Forelimb muscle (tissue), 1 donor: ENCODE results near the gene MOB3C. TPM values are rescaled to one million over a fixed set of nuclear protein-coding genes. Genes with fewer than 3 reads are reported as not detected.

Experiments
- DNase-seq: peaks from one replicate; pipeline ENCODE4 v3.0.0-alpha.2; 2013; ENCODE audit warnings: low read depth
- polyA plus RNA-seq: library from polyadenylated mRNA; unstranded; fragments of 120-200 nt; gene quantifications from one replicate; pipeline ENCODE4 v1.2.1, GENCODE V29; 2013; ENCODE audit not compliant: insufficient read length

MOB3C gene
- polyA plus RNA-seq, 1 donor = 12.0 TPM

DNA sequence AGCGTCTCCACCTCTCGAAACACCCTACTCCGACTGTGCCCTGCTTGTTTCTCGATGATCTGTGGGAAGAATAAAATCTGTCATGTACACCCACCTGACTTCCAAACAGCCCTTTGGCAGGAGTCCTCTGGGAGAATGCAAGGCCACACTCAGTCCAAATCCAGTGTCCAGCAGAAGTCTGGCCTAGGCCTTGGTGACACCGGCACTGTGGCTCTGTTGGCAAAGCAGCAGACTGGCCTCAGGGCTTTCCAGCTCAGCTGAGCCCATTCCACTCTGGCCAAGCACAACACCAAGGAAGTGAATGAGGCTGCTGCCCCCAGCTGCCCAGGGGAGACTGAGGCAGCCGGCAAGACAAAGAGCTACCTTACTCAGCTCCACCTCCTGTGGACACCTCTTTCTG, 40.0 kb downstream of the MOB3C start:
- no peak for DNase-seq

DNA sequence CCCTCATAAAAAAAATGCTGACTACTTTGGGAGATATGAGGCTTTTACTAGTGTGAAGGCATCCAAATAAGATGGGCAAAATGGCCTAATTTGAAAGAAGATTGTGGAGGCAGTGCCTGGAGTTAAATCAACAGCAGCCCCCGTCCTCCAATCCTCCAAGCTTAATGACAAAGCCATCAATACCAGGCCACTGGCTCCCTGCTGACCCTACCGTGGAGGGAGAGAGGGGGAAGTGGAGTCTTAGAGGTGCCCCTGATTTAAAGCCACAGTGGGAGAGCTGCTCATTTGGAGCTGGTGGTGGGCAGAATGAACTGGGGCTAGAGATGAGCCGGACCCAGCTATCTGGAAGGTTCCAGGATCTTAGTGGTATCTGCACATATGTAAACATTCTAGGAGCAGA, 40.8 kb downstream of the MOB3C start:
- no peak for DNase-seq

DNA sequence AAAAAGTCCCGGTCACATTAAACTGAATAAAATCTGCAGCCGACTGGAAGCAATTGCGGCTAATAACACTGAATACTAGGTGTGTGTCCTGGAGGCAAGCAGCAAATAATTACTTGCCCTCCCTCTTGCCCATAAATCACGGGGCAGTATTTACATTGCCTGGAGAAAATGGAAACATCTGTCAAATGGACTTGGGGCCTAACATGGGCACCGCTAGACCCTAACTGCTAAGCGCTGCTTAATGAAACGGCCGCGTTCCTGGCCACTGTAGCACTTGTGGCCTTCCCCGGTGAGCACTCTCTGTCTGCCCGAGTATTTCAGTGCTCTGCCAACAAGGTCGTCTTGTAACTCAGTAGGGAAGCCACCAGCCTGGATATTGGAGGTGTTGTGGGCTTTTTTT, 41.3 kb downstream of the MOB3C start:
- DNase-seq = no peak

DNA sequence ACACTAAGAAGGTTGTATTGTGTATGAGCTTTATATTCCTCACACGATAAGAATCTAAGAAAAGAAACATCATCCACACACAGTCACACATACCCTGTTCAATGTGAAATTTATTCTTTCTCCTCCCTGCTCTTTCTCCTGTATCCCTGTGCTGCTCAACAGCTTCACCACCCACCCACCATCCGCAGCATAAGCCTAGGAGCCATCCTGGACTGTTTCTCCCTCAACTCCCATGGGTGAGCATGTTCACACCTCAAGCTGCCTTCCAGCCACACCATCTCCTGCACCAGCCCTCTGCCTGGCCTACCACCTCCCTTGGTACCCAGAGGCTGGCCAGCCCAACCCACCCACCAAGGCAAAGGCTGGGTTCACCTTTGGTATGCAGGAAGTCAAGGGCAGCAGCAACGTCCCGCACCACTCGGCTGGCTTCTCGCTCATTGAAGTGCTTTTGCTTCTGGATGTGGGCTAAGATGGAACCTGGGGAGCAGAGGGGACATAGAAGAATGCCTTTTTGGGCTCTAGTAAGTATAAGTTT, 44.9 kb downstream of the MOB3C start:
- no peak for DNase-seq

DNA sequence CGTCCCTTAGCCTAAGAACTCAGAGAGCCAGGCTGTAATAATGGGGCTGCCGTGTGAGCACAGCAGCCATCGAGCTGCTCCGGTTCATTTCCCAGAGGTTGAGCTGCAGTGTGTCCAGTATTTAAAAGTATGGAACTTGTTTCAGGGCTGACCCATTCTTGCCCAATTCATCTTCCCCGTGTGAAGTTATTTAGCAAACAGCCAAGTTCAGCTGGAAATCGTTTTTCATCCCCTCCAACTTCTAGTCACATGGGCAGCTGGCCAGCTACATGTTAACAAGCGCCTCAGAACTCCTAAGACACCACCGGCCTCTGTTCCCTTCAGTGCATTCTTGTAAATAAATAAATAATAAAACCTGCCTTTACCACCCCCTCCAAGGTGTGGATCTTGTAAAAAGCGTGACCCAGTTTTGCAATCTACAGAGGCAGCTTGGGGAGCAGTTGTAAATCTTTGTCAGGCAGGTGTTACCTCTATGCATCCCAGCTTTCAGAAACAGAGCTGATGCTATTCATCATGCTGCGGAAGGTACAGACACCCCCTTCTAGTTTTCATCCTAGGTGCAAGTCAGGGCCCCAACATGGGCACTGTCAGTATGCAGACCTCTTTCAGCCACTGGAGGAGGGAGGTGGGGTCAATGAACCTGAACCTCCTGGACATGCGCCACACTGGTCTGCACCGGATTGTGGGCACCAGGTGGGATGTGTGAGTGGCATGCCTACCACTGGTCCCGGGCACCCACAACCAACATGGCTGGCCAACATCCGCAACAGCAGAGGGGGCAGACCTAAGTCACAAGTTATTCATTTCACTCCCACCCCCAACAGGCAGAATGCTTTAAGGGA, 46.5 kb downstream of the MOB3C start:
- DNase-seq = no peak

- no peak for DNase-seq
These were observed 47.5 kb downstream of the MOB3C start for GRCh38 chr1:46569116-46569515.

GRCh38 chr1:46568461-46568891, 48.1 kb downstream of the MOB3C start:
- DNase-seq = no peak

DNA sequence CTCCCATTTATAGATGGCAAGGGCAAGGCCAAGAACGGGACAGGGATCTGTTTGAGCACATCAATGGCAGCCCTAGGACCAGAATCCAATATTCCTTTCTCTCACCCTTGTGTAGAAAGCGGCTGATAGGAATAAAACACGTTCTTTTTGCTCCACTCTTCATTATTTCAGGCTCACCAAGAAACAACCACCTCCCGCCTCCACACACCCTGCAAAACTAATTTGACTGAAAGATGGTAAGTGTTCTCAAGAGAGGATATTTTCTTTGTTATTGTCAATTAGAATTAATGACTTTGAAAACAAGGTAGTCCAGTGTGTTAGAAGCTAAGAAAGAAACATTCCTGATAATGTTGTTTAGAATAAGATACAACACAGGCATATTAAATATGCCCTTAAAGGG, 53.3 kb downstream of the MOB3C start:
- DNase-seq = no peak

DNA sequence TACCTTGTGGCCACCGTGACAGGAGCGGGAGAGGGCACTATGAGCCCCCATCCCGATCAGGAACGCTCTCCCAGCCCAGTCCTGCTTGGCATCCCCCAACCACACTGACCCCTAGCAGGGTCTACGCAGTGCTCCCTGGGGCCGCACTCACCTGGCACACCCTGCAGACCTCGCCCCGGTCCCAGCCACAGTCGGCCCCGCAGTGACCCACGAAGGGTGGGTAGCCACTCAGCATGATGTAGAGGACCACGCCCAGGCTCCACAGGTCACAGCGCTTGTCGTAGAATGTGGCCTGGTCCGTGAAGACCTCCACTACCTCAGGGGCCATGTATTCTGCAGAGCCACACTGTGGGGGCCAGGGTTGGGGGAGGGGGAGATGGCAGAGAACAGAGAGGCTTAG, 54.1 kb downstream of the MOB3C start:
- no peak for DNase-seq

GRCh38 chr1:46558966-46559365, 57.6 kb downstream of the MOB3C start:
- DNase-seq = no peak

DNA sequence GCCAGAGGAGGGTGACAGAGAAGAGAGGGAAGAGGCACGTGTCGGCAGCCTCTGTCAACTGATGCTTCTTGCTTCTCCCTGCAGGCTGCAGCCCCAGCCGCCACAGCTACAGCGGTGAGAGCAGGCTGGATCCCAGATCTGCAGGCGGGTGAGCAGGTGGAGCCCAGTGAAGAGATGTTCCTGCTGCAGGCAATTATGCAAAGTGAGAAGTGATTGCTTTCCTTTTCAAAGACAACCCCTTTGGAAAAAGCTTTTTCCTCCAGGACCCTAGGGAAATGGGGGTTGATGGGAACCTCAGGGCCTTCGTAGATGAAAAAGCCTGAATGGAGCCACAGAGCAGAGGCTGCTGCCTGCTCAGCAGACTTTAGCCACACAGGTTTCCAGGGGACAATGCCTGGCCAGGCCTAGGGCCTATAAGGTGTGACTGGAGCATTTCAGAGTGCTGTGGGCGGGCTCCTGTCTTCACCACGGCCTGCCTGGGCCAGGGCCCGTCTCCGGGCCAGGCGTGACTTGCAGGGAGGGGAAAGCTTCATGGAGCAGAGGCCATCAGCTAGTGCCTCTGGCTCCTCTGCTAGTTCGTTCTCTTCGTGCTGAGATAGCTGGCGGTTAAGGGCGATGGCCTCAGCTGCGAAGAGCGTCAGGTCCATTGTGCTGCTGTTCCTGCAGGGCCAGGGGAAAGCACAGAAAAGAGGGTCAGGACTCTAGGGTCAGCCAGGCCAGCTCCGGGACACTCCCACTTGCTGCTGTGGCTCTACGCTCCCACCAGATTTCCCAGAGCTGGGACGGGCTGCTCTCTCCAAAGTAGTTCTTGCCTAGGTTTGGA, 58.3 kb downstream of the MOB3C start:
- no peak for DNase-seq

Other genes starting within 250 kb of the MOB3C start
- gene FAAH, start 222.5 kb downstream of the MOB3C start, polyA plus RNA-seq = 20.1 TPM
- gene DMBX1, start 127.0 kb downstream of the MOB3C start, polyA plus RNA-seq = not detected
- 0.10 TPM for gene KNCN, start 65.2 kb downstream of the MOB3C start, polyA plus RNA-seq
- 30.3 TPM for gene MKNK1, start 12.5 kb downstream of the MOB3C start, polyA plus RNA-seq
- gene ATPAF1, start 51.6 kb upstream of the MOB3C start, polyA plus RNA-seq = 49.3 TPM
- gene TEX38, start 55.0 kb upstream of the MOB3C start, polyA plus RNA-seq = 0.27 TPM
- gene EFCAB14, start 102.3 kb upstream of the MOB3C start, polyA plus RNA-seq = 87.7 TPM
- gene CYP4B1, start 182.2 kb upstream of the MOB3C start, polyA plus RNA-seq = not detected